ENCODE measurements around the gene RAB3GAP1.

Gene RAB3GAP1

DNA sequence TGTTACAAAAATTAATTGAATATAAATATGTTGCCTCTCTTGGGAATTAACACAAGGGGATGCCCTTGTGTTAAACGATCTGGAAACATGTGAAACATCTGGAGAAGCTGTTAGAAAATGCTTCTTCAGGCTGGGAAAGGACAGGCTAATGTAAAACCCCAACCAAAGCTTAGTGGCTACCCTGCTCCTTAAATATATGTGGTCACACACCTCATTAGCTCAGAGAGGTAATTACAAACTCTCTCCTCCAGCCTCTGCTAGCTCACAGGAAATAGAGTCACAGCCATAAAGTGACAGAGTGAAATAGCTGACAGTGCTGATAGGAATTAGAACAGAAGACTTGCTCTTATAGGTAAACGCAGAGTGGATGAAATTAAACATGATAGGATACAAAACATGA, 155.9 kb downstream of the RAB3GAP1 start:
- FAIRE-seq (no peak), DNase-seq (ENCODE audit: insufficient read length, low spot score) (no peak)

GRCh38 chr2:135212757-135213156, 160.7 kb downstream of the RAB3GAP1 start:
- no peak for FAIRE-seq
- DNase-seq (ENCODE audit: insufficient read length, low spot score), result no peak

DNA sequence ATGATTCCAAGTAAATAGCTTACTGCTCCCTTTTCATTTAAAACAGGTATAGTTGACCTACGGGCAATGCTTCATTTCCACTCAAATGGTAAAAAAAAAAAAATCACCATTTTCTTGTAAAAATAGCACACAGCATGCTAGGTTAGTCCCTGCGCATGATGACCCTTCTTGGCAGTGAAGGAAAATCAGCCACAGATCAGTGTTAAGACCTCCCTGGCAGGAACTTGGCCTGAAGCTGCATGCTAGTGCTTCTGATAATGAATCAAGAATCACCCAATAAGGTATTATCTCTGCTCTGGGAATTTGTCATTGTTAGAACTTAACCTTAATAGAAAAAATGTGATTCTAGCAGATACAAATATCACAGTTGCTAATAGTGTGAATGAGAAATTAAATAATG, 166.3 kb downstream of the RAB3GAP1 start:
- no peak for FAIRE-seq
- no peak for DNase-seq (ENCODE audit: insufficient read length, low spot score)

DNA sequence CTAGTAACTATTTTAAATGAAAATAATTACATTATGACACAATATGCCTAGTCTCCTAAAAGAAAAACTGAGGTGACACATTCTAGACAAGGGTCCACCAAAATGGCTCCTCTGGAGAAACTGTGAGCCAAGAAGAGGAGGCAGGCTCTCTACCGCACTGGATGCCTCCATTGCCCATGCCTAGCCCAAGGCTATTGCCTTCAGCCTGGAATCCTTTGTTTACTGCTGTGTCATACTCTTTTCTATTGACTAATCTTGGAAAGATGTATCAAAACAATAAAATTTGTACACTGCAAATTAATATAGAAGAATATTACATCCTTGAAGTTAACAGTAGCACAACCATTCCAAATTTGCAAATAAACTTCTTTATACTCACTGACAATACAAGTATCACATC, 167.1 kb downstream of the RAB3GAP1 start:
- DNase-seq (ENCODE audit: insufficient read length, low spot score) (no peak), FAIRE-seq (no peak)
